ENCODE results near the gene PDE4D.
A peak's percentile ranks its signal among the peaks of the same experiment; 100 is the strongest.
"Not testable (repeated sequence)": the region's sequence is repeated elsewhere in the genome, so short reads cannot be mapped to it uniquely, and the experiment has no call there.

The PDE4D gene

DNA sequence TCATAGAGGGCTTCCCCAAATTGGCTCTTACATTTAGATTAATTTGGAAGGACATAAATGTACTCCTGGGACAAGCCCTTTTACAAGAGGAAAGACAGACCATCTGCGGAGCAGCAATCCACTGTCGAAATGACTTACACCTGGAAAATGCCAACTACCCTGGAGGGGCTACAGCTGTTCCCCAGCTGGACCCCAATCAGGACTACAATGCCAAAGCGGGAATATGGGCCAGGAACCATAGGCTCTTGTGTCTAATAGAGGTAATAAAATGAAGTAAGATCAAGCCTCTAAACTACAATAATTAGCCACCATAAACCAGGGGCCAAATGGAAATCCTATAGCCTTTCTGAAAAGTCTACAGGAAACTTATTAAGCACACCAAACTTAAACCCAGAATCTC, 581.3 kb downstream of the PDE4D start:
- FAIRE-seq, result no peak
- TF ChIP-seq, protein P1, sequence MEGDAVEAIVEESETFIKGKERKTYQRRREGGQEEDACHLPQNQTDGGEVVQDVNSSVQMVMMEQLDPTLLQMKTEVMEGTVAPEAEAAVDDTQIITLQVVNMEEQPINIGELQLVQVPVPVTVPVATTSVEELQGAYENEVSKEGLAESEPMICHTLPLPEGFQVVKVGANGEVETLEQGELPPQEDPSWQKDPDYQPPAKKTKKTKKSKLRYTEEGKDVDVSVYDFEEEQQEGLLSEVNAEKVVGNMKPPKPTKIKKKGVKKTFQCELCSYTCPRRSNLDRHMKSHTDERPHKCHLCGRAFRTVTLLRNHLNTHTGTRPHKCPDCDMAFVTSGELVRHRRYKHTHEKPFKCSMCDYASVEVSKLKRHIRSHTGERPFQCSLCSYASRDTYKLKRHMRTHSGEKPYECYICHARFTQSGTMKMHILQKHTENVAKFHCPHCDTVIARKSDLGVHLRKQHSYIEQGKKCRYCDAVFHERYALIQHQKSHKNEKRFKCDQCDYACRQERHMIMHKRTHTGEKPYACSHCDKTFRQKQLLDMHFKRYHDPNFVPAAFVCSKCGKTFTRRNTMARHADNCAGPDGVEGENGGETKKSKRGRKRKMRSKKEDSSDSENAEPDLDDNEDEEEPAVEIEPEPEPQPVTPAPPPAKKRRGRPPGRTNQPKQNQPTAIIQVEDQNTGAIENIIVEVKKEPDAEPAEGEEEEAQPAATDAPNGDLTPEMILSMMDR (IDR thresholded peaks at IDR 0.05; ENCODE audit: insufficient read depth, missing control alignments), result no peak
- no peak for DNase-seq (ENCODE audit: insufficient read length, low spot score)

DNA sequence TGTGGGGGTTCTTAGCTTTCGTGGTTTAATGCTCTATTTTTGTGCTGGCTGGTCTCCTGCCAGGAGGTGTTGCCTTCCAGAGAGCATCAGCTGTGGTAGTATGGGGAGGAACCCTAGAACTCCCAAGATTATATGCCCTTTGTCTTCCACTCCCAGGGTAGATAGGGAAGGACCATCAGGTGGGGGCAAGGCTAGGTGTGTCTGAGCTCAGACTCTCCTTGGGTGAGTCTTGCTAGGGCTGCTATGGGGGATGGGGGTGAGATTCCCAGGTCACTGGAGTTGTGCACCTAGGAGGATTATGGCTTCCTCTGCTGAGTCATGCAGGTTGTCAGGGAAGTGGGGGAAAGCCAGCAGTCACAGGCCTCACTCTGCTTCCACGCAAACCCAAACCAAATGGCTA, 584.8 kb downstream of the PDE4D start:
- DNase-seq (ENCODE audit: insufficient read length, low spot score); FAIRE-seq: not testable (repeated sequence)

DNA sequence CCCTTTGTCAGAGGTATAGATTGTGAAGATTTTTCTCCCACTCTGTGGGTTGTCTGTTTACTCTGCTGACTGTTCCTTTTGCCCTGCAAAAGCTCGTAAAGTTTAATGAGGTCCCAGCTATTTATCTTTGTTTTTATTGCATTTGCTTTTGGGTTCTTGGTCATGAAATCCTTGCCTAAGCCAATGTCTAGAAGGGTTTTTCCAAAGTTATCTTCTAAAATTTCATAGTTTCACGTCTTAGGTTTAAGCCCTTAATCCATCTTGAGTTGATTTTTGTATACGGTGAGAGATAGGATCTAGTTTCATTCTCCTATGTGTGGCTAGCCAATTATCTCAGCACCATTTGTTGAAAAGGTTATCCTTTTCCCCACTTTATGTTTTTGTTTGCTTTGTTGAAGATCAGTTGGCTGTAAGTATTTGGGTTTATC, 590.2 kb downstream of the PDE4D start:
- not testable (repeated sequence) for FAIRE-seq; DNase-seq (ENCODE audit: insufficient read length, low spot score)

DNA sequence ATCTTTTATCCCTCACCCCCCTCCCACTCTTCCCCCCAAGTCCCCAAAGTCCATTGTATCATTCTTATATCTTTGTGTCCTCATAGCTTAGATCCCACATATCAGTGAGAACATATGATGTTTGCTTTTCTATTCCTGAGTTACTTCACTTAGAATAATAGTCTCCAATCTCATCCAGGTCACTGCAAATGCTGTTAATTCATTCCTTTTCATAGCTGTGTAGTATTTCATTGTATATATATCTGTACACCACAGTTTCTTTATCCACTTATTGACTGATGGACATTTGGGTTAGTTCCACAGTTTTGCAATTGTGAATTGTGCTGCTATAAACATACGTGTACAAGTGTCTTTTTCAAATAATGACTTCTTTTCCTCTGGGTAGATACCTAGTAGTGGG, 591.0 kb downstream of the PDE4D start:
- not testable (repeated sequence) for DNase-seq (ENCODE audit: insufficient read length, low spot score); FAIRE-seq

DNA sequence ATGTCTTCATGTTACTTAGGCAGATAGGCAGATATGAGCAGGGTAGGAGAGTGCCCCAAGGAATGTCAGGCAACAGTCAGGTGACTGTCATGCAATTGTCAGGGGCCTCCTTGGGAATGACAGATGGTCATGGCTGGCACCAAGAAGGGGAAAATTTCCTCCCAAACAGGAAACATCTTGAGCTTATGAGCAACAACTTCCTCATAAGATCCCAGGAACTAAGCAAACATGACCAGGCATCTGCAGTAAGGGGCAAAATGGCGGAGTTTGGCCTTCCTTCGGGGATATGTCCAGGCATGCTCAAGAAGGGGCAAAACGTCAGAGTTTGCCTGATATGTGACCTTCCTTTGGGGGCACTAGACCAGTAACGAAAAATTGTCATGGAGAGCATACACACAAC, 591.8 kb downstream of the PDE4D start:
- FAIRE-seq, result no peak
- DNase-seq (ENCODE audit: insufficient read length, low spot score), result no peak
- TF ChIP-seq, protein P1 (IDR thresholded peaks at IDR 0.05; ENCODE audit: insufficient read depth, missing control alignments), result no peak

DNA sequence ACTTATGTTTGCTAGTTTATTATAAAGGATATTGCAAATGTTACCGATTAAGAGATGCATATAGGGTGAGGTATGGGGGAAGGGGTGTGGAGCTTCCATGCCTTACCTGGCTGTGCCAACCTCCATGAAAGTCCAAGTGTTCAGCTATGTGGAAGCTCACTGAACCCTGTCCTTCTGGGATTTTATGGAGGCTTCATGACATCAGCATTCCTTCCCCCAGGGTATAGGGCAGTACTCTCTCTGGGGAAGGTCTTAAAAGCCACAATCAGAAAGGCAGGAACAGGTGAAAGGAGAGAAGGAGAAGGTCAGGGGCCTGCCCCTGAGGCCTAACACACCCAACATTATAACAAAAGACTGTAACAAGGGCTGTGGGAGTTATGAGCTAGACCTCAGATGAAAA, 592.6 kb downstream of the PDE4D start:
- FAIRE-seq, result no peak
- no peak for DNase-seq (ENCODE audit: insufficient read length, low spot score)
- TF ChIP-seq, protein P1 (IDR thresholded peaks at IDR 0.05; ENCODE audit: insufficient read depth, missing control alignments), result no peak

DNA sequence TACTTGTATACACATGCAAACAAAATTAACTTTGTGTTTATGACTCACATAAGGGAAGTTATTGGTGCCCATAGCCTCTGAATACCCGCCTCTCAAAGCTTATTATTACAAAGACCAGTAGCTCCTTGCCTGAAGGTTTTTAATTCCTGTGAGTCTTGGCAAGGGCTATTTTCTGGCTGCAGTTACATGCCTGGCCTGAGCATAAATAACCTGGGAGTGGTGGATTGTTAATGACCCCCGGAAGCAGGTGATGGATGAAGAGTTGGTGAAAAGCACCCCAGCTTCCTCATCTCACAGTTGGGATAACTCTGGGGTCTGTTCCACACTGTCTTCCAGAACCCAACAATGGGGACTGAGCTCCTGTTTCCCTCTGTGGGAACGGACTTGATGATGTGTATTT, 594.5 kb downstream of the PDE4D start:
- no peak for FAIRE-seq
- DNase-seq (ENCODE audit: insufficient read length, low spot score), result no peak
- TF ChIP-seq, protein P1 (IDR thresholded peaks at IDR 0.05; ENCODE audit: insufficient read depth, missing control alignments), result no peak

DNA sequence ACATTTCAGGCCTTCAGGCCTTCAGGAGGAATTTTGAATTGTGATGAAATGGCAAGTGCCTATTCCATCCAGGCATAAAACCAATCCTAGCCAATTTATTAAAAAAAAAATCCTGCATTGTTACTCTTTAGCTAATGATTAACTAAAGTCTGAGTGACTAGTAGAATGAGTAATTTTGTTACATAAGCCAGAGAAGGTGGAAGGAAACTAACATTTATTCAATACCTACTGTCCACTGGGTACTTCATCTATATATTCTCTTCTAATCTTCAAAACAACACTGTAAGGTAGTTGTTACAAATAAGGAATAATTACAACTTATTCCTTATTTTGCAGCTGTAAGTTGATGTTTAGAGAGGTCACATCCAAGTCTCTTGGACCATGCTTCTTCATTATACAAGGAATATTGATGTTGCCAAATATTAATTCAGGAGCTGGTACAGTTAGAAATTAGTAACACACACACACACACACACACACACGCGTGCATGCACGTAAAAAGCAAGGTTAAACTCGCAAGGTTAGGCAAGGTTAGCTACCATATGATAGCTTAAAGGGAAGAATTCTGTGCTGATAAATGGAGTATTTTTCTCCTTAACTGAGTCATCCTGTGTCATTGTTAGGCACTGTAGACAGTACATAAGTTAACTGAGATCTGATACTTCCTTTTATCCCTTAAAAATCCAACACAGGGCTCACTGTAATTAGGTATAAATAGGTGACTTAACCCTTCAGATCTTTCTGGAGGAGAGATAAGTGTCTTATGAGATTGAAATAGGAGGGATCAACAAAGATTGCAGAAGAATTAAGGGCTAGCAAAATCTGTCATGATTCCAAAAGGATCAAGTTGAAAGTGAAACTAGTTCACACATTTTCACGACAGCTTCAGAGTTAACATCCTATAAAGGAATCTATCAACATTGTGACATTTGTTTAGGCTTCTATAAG, 596.9 kb downstream of the PDE4D start:
- TF ChIP-seq, protein P1 (IDR thresholded peaks at IDR 0.05; ENCODE audit: insufficient read depth, missing control alignments), result no peak
- DNase-seq (ENCODE audit: insufficient read length, low spot score) (no peak), FAIRE-seq (peak; percentile 95)

DNA sequence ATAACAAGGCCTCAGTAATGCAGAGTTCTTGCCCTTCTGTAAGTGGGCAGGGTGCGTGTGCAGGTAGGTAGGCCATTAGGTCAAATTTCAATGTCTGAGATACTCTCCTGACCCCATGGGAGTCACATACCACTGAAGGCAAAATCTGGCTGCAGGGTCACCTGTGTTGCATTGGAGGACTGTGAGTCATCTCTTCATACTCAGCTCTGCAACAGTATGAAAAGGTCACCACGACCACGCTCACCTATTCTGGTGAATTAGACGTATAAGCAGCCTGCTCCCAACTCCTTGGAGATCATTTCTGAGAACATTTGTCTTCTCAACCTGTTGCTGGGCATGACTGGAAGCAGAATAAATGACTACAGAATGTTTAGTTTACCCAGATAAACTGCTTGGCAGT, 599.8 kb downstream of the PDE4D start:
- TF ChIP-seq, protein P1 (IDR thresholded peaks at IDR 0.05; ENCODE audit: insufficient read depth, missing control alignments), result no peak
- no peak for FAIRE-seq
- no peak for DNase-seq (ENCODE audit: insufficient read length, low spot score)
